RWPE2 (cell line): ENCODE data around the gene CYP39A1.

Source experiments
- ATAC-seq: fragments of 200-7000 bp; cut with Tn5 transposase; 3 replicates; pipeline ENCODE4 v1.9.1; 2021; ENCODE audit warnings: low read depth
- DNase-seq: peaks from one replicate; pipeline ENCODE4 v3.0.0-alpha.2; 2020; ENCODE audit warnings: low spot score
- H3K27ac ChIP-seq: fragments of 450-650 bp; 2 replicates; pipeline ENCODE4 v1.5.1; 2017; ENCODE audit warnings: mild to moderate bottlenecking; ENCODE audit not compliant: poor library complexity, severe bottlenecking
- H3K27me3 ChIP-seq: fragments of 250-450 bp; sonication (Bioruptor Pico); 2 replicates; pipeline ENCODE4 v1.5.1; 2021; ENCODE audit warnings: mild to moderate bottlenecking, moderate library complexity; ENCODE audit not compliant: insufficient read depth, poor library complexity, severe bottlenecking
- H3K36me3 ChIP-seq: fragments of 250-450 bp; sonication (Bioruptor Pico); 2 replicates; pipeline ENCODE4 v1.5.1; 2020; ENCODE audit warnings: low read depth, mild to moderate bottlenecking, moderate library complexity
- H3K4me1 ChIP-seq: fragments of 250-450 bp; sonication (Bioruptor Pico); 2 replicates; pipeline ENCODE4 v1.5.1; 2021; ENCODE audit warnings: mild to moderate bottlenecking, moderate library complexity; ENCODE audit not compliant: insufficient read depth, poor library complexity, severe bottlenecking
- H3K4me3 ChIP-seq: fragments of 250-450 bp; sonication (Bioruptor Pico); 2 replicates; pipeline ENCODE4 v1.5.1; 2021; ENCODE audit warnings: mild to moderate bottlenecking, moderate library complexity; ENCODE audit not compliant: severe bottlenecking
- H3K9me3 ChIP-seq: fragments of 250-450 bp; sonication (Bioruptor Pico); 2 replicates; pipeline ENCODE4 v1.5.1; 2021; ENCODE audit warnings: mild to moderate bottlenecking, moderate library complexity; ENCODE audit not compliant: severe bottlenecking
- TF ChIP-seq, protein P1 (sequence below): fragments of 450-650 bp; IDR thresholded peaks from one replicate; pipeline ENCODE4 v1.5.1; 2017; ENCODE audit warnings: mild to moderate bottlenecking, moderate library complexity; ENCODE audit not compliant: poor library complexity, severe bottlenecking

Gene CYP39A1

DNA sequence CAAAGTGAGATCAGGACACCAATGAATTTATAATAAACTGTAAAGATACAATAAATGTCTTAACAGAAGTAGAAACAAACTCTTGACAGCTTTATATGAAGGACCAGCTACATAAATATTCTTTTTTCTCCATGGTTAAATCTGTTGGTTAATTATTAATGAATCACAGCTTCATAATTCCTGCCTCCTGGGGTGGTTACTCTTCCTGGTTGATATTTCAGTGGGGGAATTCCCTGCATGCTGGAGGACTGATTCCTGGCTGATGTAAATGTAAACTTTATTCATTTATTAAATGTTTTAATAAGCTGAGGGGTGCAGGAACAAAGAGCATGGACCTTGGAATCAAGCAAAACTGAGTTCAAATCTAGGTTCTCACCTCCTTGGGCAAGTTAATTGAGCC is 145.2 kb downstream of the CYP39A1 start:
- TF ChIP-seq, protein P1, sequence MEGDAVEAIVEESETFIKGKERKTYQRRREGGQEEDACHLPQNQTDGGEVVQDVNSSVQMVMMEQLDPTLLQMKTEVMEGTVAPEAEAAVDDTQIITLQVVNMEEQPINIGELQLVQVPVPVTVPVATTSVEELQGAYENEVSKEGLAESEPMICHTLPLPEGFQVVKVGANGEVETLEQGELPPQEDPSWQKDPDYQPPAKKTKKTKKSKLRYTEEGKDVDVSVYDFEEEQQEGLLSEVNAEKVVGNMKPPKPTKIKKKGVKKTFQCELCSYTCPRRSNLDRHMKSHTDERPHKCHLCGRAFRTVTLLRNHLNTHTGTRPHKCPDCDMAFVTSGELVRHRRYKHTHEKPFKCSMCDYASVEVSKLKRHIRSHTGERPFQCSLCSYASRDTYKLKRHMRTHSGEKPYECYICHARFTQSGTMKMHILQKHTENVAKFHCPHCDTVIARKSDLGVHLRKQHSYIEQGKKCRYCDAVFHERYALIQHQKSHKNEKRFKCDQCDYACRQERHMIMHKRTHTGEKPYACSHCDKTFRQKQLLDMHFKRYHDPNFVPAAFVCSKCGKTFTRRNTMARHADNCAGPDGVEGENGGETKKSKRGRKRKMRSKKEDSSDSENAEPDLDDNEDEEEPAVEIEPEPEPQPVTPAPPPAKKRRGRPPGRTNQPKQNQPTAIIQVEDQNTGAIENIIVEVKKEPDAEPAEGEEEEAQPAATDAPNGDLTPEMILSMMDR: no peak
- Histone ChIP-seq H3K4me3 (no peak overlapping the region), H3K27me3 (peaks cover 5% of the 10 kb centered on the region), H3K36me3 (no peaks in the 10 kb centered on the region), H3K9me3 (no peaks in the 10 kb centered on the region), H3K4me1 (no peaks in the 10 kb centered on the region), H3K27ac (no peak overlapping the region)
- no peak for ATAC-seq
- DNase-seq: no peak

DNA sequence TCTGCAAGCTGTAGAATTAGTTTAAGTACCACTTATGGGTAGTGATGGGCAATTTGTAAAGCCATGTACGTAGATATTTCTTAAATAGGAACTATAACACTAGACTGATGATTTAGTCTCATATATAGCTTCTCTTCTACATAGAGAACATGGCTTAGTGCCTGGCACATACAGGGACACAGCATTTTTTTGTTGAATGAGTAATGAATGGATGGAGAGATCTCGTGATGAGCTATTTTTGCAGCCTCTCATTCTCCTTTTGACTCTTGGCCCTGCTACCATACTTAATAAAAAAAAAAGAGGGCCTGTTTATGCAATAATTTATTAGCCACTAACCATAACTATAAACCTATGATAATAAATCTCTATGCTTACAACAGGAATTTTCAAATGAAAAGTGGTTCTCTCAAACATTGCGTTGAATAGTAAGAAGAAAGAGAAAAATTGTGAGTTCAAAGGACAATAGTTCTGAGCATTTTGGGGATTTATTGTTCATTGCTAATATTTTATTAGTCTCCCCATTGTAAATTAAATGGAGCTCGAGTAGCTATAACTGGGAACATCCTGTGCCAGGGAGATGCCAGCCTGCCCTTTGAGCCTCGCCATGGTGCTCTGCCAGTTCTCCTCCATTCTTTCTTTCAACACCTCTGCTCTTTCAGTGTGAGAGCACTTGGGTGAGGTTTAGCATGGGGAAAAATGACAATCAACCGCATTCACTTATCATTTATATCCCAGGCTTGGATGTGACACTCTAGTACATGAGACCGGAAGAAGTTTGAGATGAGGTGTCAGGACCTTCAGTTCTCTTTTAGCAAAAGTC is 146.7 kb downstream of the CYP39A1 start:
- ATAC-seq (no peak), DNase-seq (no peak)
- H3K27ac ChIP-seq: no peak overlapping the region
- H3K9me3 ChIP-seq: no peaks in the 10 kb centered on the region
- H3K36me3 ChIP-seq: no peaks in the 10 kb centered on the region
- peaks cover 5% of the 10 kb centered on the region for H3K27me3 ChIP-seq
- no peaks in the 10 kb centered on the region for H3K4me1 ChIP-seq
- TF ChIP-seq, protein P1: no peak
- no peak overlapping the region for H3K4me3 ChIP-seq

DNA sequence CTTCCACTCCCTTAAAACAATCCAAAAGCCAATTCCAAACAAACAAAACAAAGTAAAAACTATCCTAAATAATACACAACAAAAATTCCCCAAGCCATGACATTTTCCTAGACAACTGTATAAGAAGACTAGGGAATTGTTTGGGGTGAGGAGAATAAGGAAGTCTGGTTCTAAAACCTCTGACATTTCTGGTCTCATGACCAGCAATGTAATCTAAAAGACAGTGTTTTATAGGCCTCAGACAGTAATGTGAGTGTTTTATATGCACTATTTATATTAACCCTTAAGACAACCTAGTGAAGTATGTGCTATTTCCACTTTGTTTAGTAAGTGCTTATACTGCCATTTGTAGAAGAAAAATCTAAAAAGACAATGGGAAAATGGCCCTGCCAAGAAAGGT is 148.4 kb downstream of the CYP39A1 start:
- H3K4me1 ChIP-seq: no peaks in the 10 kb centered on the region
- H3K9me3 ChIP-seq: no peaks in the 10 kb centered on the region
- H3K27ac ChIP-seq: no peak overlapping the region
- H3K4me3 ChIP-seq: no peak overlapping the region
- TF ChIP-seq, protein P1: no peak
- DNase-seq (no peak), ATAC-seq (no peak)
- H3K27me3 ChIP-seq: peaks cover 8% of the 10 kb centered on the region
- H3K36me3 ChIP-seq: no peaks in the 10 kb centered on the region

DNA sequence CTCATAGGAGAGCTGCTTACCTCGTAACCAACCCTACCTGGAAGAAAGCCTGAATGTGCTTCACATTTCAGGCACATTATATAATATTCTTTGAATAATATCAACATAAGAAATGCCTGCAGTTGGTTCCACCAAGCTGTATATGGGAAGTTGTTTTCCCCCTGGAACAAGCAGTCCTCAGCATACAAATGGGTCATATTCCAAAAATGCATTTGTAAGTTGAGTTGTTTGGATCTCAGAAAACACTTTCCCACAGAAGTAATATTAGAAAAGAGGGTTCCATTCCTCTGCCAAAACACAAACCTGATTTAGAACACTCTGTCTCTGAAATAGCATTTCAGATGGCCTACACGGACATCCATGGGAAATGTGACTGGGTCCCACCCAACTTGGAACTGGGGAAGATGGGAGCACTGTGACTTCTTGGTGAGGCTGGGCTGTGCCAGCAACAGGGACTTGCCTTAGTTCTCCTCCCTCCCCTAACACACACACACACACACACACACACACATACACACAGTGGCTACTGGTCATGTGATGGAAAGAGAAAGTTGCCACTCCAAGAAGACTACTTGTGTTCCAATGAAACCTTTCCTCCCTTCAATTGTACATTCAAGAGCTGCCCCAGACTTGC is 150.0 kb downstream of the CYP39A1 start:
- no peak overlapping the region for H3K27ac ChIP-seq
- H3K36me3 ChIP-seq: no peaks in the 10 kb centered on the region
- no peak overlapping the region for H3K4me3 ChIP-seq
- DNase-seq (no peak), ATAC-seq (no peak)
- TF ChIP-seq, protein P1: no peak
- H3K4me1 ChIP-seq: no peaks in the 10 kb centered on the region
- H3K9me3 ChIP-seq: no peaks in the 10 kb centered on the region
- H3K27me3 ChIP-seq: peaks cover 17% of the 10 kb centered on the region
